Spleen (tissue), 11 donors: ENCODE data around the gene NTNG1. TPM values are rescaled to one million over a fixed set of nuclear protein-coding genes. Genes with fewer than 3 reads are reported as not detected.

ENCODE experiments used
- DNase-seq: peaks from one replicate; pipeline ENCODE4 v3.0.0-alpha.2; 2020
- H3K27ac ChIP-seq, 8 donors: fragments of 200-600 bp; sonication (generic) in 7 of 8; 1 replicate in 4 of 8; 2 replicates in 4 of 8; pipeline versions ENCODE4 v1.5.0 to v1.8.0; 2016 to 2021; ENCODE audit warnings: inconsistent platforms in 4 of 8, mild to moderate bottlenecking in 4 of 8, moderate library complexity in 1 of 8
- H3K27me3 ChIP-seq, 7 donors: fragments of 200-600 bp; sonication (generic) in 6 of 7; replicated peaks in 1 of 7; 1 replicate in 4 of 7; 2 replicates in 3 of 7; pipeline versions ENCODE4 v1.5.0 to v1.8.0; 2016 to 2021; ENCODE audit warnings: inconsistent platforms in 3 of 7, mild to moderate bottlenecking in 1 of 7
- H3K36me3 ChIP-seq, 6 donors: fragments of 200-600 bp; sonication (generic) in 5 of 6; 1 replicate in 4 of 6; 2 replicates in 2 of 6; pipeline versions ENCODE4 v1.5.0 to v1.8.0; 2016 to 2021; ENCODE audit warnings: inconsistent platforms in 2 of 6
- H3K4me1 ChIP-seq, 6 donors: fragments of 200-600 bp; sonication (generic) in 5 of 6; 1 replicate in 3 of 6; 2 replicates in 3 of 6; pipeline versions ENCODE4 v1.5.0 to v1.8.0; 2016 to 2021; ENCODE audit warnings: inconsistent platforms in 3 of 6
- H3K4me3 ChIP-seq, 8 donors: fragments of 200-600 bp; sonication (generic) in 7 of 8; 1 replicate in 4 of 8; 2 replicates in 4 of 8; pipeline versions ENCODE4 v1.5.0 to v1.8.0; 2016 to 2021; ENCODE audit warnings: inconsistent platforms in 4 of 8, mild to moderate bottlenecking in 4 of 8, moderate library complexity in 2 of 8
- H3K9me3 ChIP-seq, 8 donors: fragments of 200-600 bp; sonication (generic) in 7 of 8; 1 replicate in 4 of 8; 2 replicates in 4 of 8; pipeline versions ENCODE4 v1.5.0 to v1.8.0; 2016 to 2021; ENCODE audit warnings: inconsistent platforms in 4 of 8
- POLR2A ChIP-seq, 3 donors: fragments of 450-650 bp; IDR thresholded peaks; one replicate each; pipeline ENCODE4 v1.5.1; 2017; ENCODE audit warnings: antibody characterized with exemption in 3 of 3, mild to moderate bottlenecking in 1 of 3
- POLR2AphosphoS5 ChIP-seq, 3 donors: sonication (generic); formaldehyde crosslinking; IDR thresholded peaks; one replicate each; pipeline ENCODE4 v1.5.1; 2017; ENCODE audit warnings: antibody characterized with exemption in 3 of 3
- WGBS, 5 donors: extraction: QIAGEN DNeasy Blood & Tissue Kit in 3 of 5; methylation state at CpG; one replicate each; pipeline versions ENCODE4 v1.1.5 to v1.1.7; 2013 to 2018; 5-methylcytosine and 5-hydroxymethylcytosine counted together
- intact Hi-C: fragments of 100-400 bp; cut with DNase I; formaldehyde crosslinking; loops from one replicate; pipeline ENCODE4 v1.15.0; 2023; ENCODE audit warnings: low total_unique reads
- polyA plus RNA-seq, 3 donors: library from polyadenylated mRNA; stranded (reverse); fragments of 200-250 nt; gene quantifications; one replicate each; pipeline ENCODE4 v1.2.1, GENCODE V29; 2013
- total RNA-seq, 7 donors: library from RNA; depleted of rRNA in 3 of 7; stranded (reverse); fragments of >200 nt in 3 of 7; fragmentation: NEBNext Ultra II Directional in 4 of 7; extraction: Animal tissue kit (Norgen Biotek cat#: 25700) in 4 of 7; gene quantifications; one replicate each; pipeline versions ENCODE4 v1.1.0 to v1.2.1, GENCODE V29; 2016 to 2021
- TF ChIP-seq, protein P1 (sequence below), 11 experiments: fragments of 200-600 bp in 7 of 11; fragments of 450-650 bp in 4 of 11; sonication (generic) in 4 of 11; IDR thresholded peaks in 8 of 11; conservative IDR thresholded peaks in 3 of 11; 1 replicate in 7 of 11; 2 replicates in 4 of 11; pipeline versions ENCODE4 v1.4.0 to v1.8.0; 2016 to 2021; ENCODE audit warnings: antibody characterized with exemption in 11 of 11, inconsistent platforms in 4 of 11, mild to moderate bottlenecking in 1 of 11
- donor health status: healthy with polysubstance abuse.
- donor health status: DM: no; HTN: no; CAD: no; lungs with moderate emphysema.
- donor health status: DM: no; HTN: no; CAD: no.
- donor health status: Bipolar disorder and iron deficiency.
- donor health status: healthy.
- donor health status: DM: no; HTN: no; CAD: no.
- donor health status: DM: yes; HTN: yes; CAD: no.

The NTNG1 gene
- total and polyA plus RNA-seq, 10 donors = 0.11 to 2.0 (median 1.1) TPM

DNA sequence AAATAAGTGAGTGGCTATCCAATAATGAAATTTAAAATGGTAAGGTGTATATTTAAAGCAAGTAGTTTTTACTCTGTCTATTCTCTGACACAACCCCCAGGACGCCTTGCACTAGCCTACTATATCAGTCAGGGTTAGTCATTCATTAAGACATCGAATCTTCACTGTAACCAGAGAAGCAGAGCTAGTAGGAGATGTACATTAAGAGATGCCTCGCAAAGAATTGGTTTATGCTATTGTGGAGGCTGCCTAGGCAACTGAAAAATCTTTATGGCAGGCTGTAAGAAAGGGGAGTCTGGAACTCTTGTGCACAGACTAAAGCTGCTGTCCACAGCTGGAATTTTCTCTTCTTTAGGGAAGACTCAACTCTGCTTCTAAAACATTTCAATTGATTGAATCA lies 28.8 kb downstream of the NTNG1 start:
- Histone ChIP-seq H3K27me3 (no peaks in the 10 kb centered on the region), H3K4me1 (no peaks in the 10 kb centered on the region), H3K36me3 (no peaks in the 10 kb centered on the region), H3K9me3 (peaks cover 0 to 9% (median 0%) of the 10 kb centered on the region in 8 donors), H3K4me3 (no peak overlapping the region), H3K27ac (no peak overlapping the region)
- intact Hi-C loops = no loop called here
- DNase-seq = no peak
- WGBS, 5 donors = 71 to 86% (median 82%) methylated on average over 3 of the region's 3 CpGs
- TF ChIP-seq POLR2AphosphoS5 (IDR thresholded peaks at IDR 0.05) = no peak
- TF ChIP-seq, protein P1, sequence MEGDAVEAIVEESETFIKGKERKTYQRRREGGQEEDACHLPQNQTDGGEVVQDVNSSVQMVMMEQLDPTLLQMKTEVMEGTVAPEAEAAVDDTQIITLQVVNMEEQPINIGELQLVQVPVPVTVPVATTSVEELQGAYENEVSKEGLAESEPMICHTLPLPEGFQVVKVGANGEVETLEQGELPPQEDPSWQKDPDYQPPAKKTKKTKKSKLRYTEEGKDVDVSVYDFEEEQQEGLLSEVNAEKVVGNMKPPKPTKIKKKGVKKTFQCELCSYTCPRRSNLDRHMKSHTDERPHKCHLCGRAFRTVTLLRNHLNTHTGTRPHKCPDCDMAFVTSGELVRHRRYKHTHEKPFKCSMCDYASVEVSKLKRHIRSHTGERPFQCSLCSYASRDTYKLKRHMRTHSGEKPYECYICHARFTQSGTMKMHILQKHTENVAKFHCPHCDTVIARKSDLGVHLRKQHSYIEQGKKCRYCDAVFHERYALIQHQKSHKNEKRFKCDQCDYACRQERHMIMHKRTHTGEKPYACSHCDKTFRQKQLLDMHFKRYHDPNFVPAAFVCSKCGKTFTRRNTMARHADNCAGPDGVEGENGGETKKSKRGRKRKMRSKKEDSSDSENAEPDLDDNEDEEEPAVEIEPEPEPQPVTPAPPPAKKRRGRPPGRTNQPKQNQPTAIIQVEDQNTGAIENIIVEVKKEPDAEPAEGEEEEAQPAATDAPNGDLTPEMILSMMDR (IDR thresholded peaks at IDR 0.05 in 8 of 11, conservative IDR thresholded peaks at IDR 0.05 in 3 of 11) = no peak
- TF ChIP-seq POLR2A (IDR thresholded peaks at IDR 0.05) = no peak

DNA sequence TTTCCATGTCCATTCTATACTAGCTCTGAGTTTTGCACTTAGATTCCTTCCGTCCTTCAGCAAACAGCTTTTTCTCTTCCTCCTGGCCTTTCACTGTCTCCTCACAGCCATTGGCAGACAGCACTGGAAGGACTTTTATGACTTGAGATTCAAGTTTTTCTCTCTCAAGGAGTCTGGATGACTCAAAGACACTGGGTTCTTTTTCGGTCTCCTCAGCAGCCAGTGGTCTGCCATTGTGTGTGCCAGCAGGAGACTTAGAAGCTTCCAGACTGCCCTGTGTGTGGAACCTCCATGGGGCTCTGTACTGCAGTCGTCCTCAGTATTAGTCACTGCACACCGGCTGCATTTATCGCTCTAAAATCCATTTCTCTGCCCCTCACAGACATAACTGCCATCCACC lies 30.5 kb downstream of the NTNG1 start:
- Histone ChIP-seq H3K27ac (no peak overlapping the region), H3K36me3 (no peaks in the 10 kb centered on the region), H3K4me1 (no peaks in the 10 kb centered on the region), H3K27me3 (no peaks in the 10 kb centered on the region), H3K9me3 (no peaks in the 10 kb centered on the region), H3K4me3 (no peak overlapping the region)
- 71 to 89% (median 86%) methylated on average over 5 of the region's 5 CpGs for WGBS, 5 donors
- TF ChIP-seq, protein P1 (IDR thresholded peaks at IDR 0.05 in 8 of 11, conservative IDR thresholded peaks at IDR 0.05 in 3 of 11) = no peak
- TF ChIP-seq POLR2A (IDR thresholded peaks at IDR 0.05) = no peak
- TF ChIP-seq POLR2AphosphoS5 (IDR thresholded peaks at IDR 0.05) = no peak
- intact Hi-C loops = no loop called here
- DNase-seq = no peak

DNA sequence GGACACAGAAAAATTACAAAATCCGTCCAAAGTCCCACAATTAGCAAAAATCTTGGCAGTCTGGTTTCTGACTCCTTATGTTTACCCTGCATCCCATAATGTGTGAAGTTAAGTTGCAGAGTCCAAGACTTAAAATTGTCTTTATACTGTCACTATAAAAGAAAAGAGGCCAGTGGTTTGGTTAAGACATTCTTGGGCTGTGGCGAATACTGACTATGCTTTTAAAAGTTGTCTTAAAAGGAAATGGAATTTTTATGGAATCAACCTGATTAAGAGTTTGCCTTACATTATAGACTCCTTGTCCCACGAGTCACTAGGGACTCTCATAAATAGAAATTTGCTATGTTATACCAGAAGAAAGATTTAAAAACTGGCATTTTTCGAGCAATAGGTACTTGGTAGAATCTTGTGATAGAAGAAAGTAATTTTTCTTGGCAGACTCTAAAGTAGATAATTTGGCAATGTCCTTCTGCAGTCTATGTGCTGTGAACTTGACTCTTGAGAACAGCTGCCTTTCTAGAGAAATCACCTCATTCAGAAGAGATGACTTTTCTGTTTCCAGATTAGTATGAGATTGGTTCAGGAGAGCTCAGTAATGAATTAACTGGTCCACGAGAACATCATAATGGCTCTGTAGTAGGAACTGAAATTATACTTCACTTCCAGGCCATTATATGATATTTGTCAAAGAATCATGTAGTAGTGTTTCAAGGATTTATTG lies 31.8 kb downstream of the NTNG1 start:
- H3K9me3 ChIP-seq = no peaks in the 10 kb centered on the region
- H3K4me1 ChIP-seq = no peaks in the 10 kb centered on the region
- DNase-seq = no peak
- no peak overlapping the region for H3K4me3 ChIP-seq
- TF ChIP-seq, protein P1 (IDR thresholded peaks at IDR 0.05 in 8 of 11, conservative IDR thresholded peaks at IDR 0.05 in 3 of 11) = no peak
- no peak for TF ChIP-seq POLR2A (IDR thresholded peaks at IDR 0.05)
- TF ChIP-seq POLR2AphosphoS5 (IDR thresholded peaks at IDR 0.05) = no peak
- H3K27me3 ChIP-seq = no peaks in the 10 kb centered on the region
- intact Hi-C loops = no loop called here
- H3K27ac ChIP-seq = no peak overlapping the region
- WGBS, 5 donors = 75 to 86% (median 80%) methylated on average over 5 of the region's 5 CpGs
- H3K36me3 ChIP-seq = no peaks in the 10 kb centered on the region

DNA sequence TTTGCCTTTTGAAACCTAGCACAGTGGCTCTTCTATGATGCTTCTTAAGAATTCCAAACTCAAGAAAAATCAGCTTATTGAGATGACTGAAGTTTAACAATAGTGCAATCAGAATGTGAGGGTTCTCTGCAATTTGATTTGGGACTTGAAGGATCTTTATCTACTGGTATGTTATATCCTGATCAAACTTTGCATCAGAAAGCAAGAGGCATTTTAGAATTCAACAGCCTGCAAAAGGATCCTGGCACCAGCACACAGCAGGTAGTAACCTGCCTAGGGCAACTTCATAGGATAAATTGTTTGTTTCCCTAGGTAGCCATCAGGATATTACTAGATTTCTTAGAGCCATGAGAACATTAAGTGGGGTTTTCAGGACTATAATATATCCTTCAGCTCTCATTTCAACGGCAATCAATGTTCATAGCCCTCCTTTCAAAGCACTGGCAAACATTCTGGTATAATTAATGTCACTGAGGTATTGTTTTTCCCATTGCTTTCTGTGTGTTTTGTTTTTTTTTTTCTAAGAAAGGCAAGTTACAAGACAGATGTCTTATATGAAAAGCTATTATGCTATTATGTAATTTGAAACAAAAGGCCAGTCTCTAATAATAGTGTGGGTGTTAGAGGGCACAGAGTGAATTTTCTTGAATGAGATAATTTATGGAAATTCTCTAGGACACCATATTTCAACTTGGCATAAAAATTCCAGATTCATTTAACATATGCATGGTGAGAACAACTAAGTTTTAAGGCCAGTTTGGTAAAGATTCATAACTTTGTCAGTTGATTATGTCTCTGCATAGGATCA lies 34.5 kb downstream of the NTNG1 start:
- Histone ChIP-seq H3K4me3 (no peak overlapping the region), H3K27me3 (no peaks in the 10 kb centered on the region), H3K36me3 (no peaks in the 10 kb centered on the region), H3K27ac (no peak overlapping the region), H3K9me3 (no peaks in the 10 kb centered on the region), H3K4me1 (no peaks in the 10 kb centered on the region)
- intact Hi-C loops = no loop called here
- no peak for DNase-seq
- WGBS, 5 donors = 59 to 83% (median 68%) methylated on average over 1 of the region's 1 CpG
- no peak for TF ChIP-seq POLR2A (IDR thresholded peaks at IDR 0.05)
- TF ChIP-seq, protein P1 (IDR thresholded peaks at IDR 0.05 in 8 of 11, conservative IDR thresholded peaks at IDR 0.05 in 3 of 11) = no peak
